T-helper 2 cell treated with Interferon-gamma antibody and Interleukin-4, amounts not matched to agents 100 ng/mL and 5 ng/mL, for 36 hours (primary cell): Measurements from ENCODE around the gene LINC00305. TPM values are rescaled to one million over a fixed set of nuclear protein-coding genes. Genes with fewer than 3 reads are reported as not detected.

Experiments used
- intact Hi-C: fragments of 100-400 bp; cut with micrococcal nuclease; formaldehyde crosslinking; loops from one replicate; pipeline ENCODE4 v1.15.1; 2023
- total RNA-seq: library from RNA; stranded (reverse); gene quantifications from 2 replicates; pipeline ENCODE4 v1.2.3, GENCODE V29; 2022

Gene LINC00305
- total RNA-seq = not detected in 2 replicates

- intact Hi-C loops = no loop called here
These were observed at the start of gene LINC00305 for GRCh38 chr18:64148988-64149387. Gene LINC00305 (minus strand): TSS chr18:64149088.

DNA sequence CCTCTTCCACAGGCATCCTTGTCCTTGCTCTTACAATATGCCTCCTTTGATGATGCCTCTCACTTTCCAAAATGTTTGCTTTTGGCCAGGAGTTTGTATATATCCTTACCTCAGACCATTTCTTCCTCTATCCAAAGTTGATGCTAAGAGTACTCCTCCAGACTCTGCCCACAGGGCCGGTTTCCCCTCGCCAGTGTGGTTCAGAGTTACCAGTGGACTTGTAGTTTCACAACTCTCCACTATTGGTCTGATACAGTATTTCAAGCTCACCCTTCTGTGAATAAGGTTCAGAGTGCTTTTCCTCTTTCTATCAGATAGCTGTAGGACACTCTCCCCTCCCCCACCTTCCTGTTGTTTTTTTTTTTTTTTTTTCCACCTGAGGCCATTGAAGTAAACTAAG lies 42.2 kb upstream of the LINC00305 start:
- intact Hi-C loops = no loop called here

DNA sequence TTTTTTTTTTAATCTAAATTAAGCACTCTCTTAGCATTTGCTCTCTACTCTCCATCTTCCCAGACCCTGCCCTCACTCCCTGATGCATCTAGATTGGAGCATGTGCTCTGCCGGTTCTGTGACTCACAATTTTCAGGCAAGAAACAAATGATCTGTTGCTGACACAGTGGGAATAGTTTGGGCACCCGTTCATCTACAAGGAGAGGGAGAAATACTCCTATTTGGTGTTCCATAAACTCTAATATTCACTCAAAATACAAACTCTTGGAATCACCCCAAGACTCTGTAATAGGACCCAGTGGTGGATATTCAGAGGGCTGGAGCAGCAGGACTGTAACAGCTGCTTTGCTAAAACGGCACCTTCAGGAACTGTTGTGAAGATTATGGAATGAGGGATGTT lies 37.1 kb upstream of the LINC00305 start:
- intact Hi-C loops = no loop called here

GRCh38 chr18:64183665-64184064 lies 34.8 kb upstream of the LINC00305 start:
- intact Hi-C loops = no loop called here

- intact Hi-C loops = no loop called here
These were observed 31.7 kb upstream of the LINC00305 start for GRCh38 chr18:64180617-64181016.

DNA sequence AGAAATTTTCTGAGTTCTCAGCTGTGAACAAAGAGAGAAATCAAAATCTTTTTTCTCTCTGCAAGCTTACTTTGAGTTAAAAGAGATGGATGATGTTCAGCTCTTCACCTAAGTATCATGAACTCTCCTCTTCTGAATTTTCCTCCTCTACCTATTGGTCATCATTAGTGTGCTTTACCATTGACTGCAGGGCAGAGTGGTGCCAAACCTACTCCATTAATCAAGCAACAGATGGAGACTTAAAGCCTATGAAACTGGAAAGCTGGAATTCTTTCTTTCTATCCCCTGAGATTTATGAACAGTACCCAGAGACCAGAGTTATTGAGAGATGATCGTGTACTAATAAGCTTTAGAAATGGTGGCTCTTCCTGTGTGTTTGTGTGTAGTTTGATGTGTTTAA lies 31.3 kb upstream of the LINC00305 start:
- intact Hi-C loops = no loop called here

DNA sequence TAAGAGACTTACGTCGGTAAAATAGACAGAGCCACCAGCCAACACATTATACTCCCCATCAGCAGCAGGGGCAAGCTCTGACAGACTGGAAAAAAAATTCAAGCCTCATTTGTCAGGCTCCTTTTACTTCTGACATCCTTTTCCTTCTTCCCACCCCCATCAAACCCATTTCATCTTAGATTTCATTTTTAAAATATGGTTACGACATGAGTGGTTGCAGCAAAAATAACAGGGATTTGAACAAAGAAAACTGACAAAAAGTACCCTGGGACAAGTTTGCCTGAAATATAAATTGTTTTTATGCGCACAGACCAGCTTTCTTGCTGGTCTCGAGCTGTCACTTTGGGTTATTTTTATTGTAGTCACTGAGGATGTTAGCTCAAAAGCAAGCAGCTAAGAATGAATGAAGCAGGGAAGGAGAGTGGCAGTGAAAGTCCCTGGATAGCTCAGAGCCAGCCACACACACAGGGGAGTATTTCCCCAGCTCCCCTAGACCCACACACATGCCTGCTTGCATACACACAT lies 30.7 kb upstream of the LINC00305 start:
- intact Hi-C loops = no loop called here

GRCh38 chr18:64178860-64179259 lies 30.0 kb upstream of the LINC00305 start:
- intact Hi-C loops = no loop called here

GRCh38 chr18:64175432-64175831 lies 26.5 kb upstream of the LINC00305 start:
- intact Hi-C loops = no loop called here

- intact Hi-C loops = no loop called here
These were observed 22.7 kb upstream of the LINC00305 start for GRCh38 chr18:64171576-64171975.

- intact Hi-C loops = no loop called here
These were observed 18.6 kb upstream of the LINC00305 start for GRCh38 chr18:64167408-64167925.

GRCh38 chr18:64165906-64166305 lies 17.0 kb upstream of the LINC00305 start:
- intact Hi-C loops = no loop called here

DNA sequence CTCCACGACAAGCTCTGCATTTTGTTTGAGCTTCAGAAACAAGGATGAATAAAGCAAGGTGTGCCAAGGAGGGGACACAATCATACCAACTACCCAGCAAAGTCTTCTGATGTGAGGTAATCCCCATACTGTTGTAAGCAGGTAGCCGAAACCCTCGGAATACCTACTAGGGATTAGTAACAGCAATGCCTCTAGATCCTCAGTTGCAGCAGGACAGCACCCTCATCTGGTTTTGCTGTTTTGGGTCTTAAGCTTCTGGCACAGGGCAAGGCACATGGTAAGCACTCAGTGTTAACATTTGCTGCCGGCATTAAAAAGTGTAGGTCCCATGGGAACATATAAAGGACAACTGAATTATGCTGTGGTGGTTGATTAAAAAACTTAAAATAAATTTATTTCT lies 16.0 kb upstream of the LINC00305 start:
- intact Hi-C loops = no loop called here

- intact Hi-C loops = no loop called here
These were observed 1.1 kb upstream of the LINC00305 start for GRCh38 chr18:64149916-64150438.

- intact Hi-C loops = no loop called here
These were observed 6.0 kb downstream of the LINC00305 start for GRCh38 chr18:64142904-64143303.

DNA sequence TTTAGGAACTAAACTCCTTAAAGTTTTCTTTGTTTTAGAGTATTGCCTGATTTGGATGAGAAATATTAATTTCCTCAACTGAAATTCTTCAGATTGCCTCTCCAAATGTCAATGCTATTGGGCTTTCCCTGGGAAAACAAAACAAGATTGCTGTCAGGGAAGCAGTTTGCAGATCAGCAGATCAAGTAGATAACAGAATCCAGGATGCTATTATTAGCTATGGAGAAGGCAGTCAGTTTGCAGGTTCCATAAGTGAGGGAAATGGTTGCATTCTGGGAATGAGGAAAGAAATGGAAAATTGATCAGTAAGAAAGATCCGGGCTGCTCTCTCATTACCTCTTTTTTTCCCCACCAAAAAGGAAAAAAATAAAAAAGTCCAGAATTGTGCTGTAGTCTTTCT lies 11.0 kb downstream of the LINC00305 start:
- intact Hi-C loops = no loop called here

DNA sequence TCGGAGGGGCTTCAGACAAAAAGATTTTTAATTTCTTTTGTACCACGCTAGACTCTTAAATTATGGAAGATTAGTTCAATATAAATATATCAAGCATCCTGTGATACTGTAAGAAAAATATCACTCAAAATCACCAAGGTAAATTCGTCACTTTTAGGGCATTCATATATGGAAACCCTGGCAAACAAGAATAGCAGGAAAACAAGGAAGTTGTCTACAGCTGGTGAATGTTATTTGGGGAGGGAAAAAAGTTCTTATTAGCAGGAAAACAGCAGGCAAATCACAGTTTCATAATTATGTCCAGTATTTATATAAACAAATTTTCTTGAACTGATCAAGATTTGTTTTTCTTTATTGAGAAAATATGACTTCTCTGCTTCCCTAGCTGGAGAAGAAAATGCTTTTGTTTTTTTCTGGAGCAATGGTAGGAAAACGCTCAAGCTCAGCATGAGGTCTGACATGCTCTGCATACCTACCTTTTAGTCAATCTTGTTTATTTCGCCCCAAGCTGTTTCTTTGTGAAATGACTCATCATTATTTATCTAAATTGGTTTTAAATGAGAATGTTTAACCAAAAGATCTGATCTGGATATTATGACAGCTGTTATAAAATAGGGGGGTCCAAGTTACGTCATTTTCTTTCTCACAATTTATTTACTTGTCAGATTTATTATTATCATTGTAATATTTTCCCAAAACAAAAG lies 14.7 kb downstream of the LINC00305 start:
- intact Hi-C loops = no loop called here

- intact Hi-C loops = no loop called here
These were observed 16.0 kb downstream of the LINC00305 start for GRCh38 chr18:64132871-64133270.

GRCh38 chr18:64131314-64131713 lies 17.6 kb downstream of the LINC00305 start:
- intact Hi-C loops = no loop called here

- intact Hi-C loops = no loop called here
These were observed 21.7 kb downstream of the LINC00305 start for GRCh38 chr18:64127172-64127571.

- intact Hi-C loops = no loop called here
These were observed 29.0 kb downstream of the LINC00305 start for GRCh38 chr18:64119916-64120315.

GRCh38 chr18:64118406-64118805 lies 30.5 kb downstream of the LINC00305 start:
- intact Hi-C loops = no loop called here
